NCI-H345 (cell line): ENCODE data around the gene TSPAN3.

Experiments used
- DNase-seq: peaks from one replicate; lab custom pipeline; 2025; lab: John Stamatoyannopoulos, UW

TSPAN3 gene

GRCh38 chr15:77084436-77084835, 13.5 kb upstream of the TSPAN3 start:
- no peak for DNase-seq

GRCh38 chr15:77083381-77084160, 12.7 kb upstream of the TSPAN3 start:
- DNase-seq: peak; percentile 84

GRCh38 chr15:77081971-77082370, 11.1 kb upstream of the TSPAN3 start:
- DNase-seq: no peak

GRCh38 chr15:77076323-77076915, 5.5 kb upstream of the TSPAN3 start:
- DNase-seq: no peak

- no peak for DNase-seq
Observed at GRCh38 chr15:77075528-77075927, 4.6 kb upstream of the TSPAN3 start.

- DNase-seq: no peak
Observed at GRCh38 chr15:77074350-77074749, 3.4 kb upstream of the TSPAN3 start.

- DNase-seq: no peak
Observed at GRCh38 chr15:77071305-77072223, 655 bp upstream of the TSPAN3 start.

- no peak for DNase-seq
Observed at GRCh38 chr15:77070180-77070494, 772 bp downstream of the TSPAN3 start.

- DNase-seq: no peak
Observed at GRCh38 chr15:77069521-77070121, 1.3 kb downstream of the TSPAN3 start.

- no peak for DNase-seq
Observed at GRCh38 chr15:77068633-77069032, 2.3 kb downstream of the TSPAN3 start.

GRCh38 chr15:77067691-77068367, 3.1 kb downstream of the TSPAN3 start:
- no peak for DNase-seq

GRCh38 chr15:77066971-77067690, 3.8 kb downstream of the TSPAN3 start:
- no peak for DNase-seq

GRCh38 chr15:77064539-77065308, 6.2 kb downstream of the TSPAN3 start:
- no peak for DNase-seq

GRCh38 chr15:77064063-77064462, 6.8 kb downstream of the TSPAN3 start:
- no peak for DNase-seq

- no peak for DNase-seq
Observed at GRCh38 chr15:77063249-77063648, 7.7 kb downstream of the TSPAN3 start.

GRCh38 chr15:77060546-77060945, 10.4 kb downstream of the TSPAN3 start:
- no peak for DNase-seq

- no peak for DNase-seq
Observed at GRCh38 chr15:77059786-77060361, 11.0 kb downstream of the TSPAN3 start.

GRCh38 chr15:77058468-77058867, 12.4 kb downstream of the TSPAN3 start:
- no peak for DNase-seq

GRCh38 chr15:77057685-77058084, 13.2 kb downstream of the TSPAN3 start:
- DNase-seq: no peak

- DNase-seq: no peak
Observed at GRCh38 chr15:77057072-77057471, 13.8 kb downstream of the TSPAN3 start.
